ENCODE measurements around the gene C1orf21.

C1orf21 gene

GRCh38 chr1:184672013-184672726 lies 285.3 kb downstream of the C1orf21 start:
- TF ChIP-seq CTCF (IDR thresholded peaks at IDR 0.05; ENCODE audit: low read depth, low read length): no peak
- in situ Hi-C loops (cut with HindIII; ENCODE audit: low sequenced_read_pairs): no loop called here
- H3K4me3 ChIP-seq (ENCODE audit: low read depth, low read length): no peak overlapping the region
- no peak for DNase-seq (ENCODE audit: low read depth, low spot score)

GRCh38 chr1:184673305-184673704 lies 286.5 kb downstream of the C1orf21 start:
- no peak for DNase-seq (ENCODE audit: low read depth, low spot score)
- no peak overlapping the region for H3K4me3 ChIP-seq (ENCODE audit: low read depth, low read length)
- no peak for TF ChIP-seq CTCF (IDR thresholded peaks at IDR 0.05; ENCODE audit: low read depth, low read length)
- in situ Hi-C loops (cut with HindIII; ENCODE audit: low sequenced_read_pairs): no loop called here

GRCh38 chr1:184677344-184677743 lies 290.5 kb downstream of the C1orf21 start:
- in situ Hi-C loops (cut with HindIII; ENCODE audit: low sequenced_read_pairs): no loop called here
- no peak for TF ChIP-seq CTCF (IDR thresholded peaks at IDR 0.05; ENCODE audit: low read depth, low read length)
- no peak for DNase-seq (ENCODE audit: low read depth, low spot score)
- H3K4me3 ChIP-seq (ENCODE audit: low read depth, low read length): no peak overlapping the region

Data from astrocyte of the spinal cord (primary cell).